Measurements from ENCODE around the gene GJD3. TPM values are rescaled to one million over a fixed set of nuclear protein-coding genes. Genes with fewer than 3 reads are reported as not detected.
A peak's percentile ranks its signal among the peaks of the same experiment; 100 is the strongest.

The GJD3 gene
- total RNA-seq, 4 donors from 2014 or later, result 0.83 to 3.8 TPM; not detected in 2

GRCh38 chr17:40318830-40319391 is 45.6 kb downstream of the GJD3 start:
- H3K4me1 ChIP-seq, result peaks cover 21 to 53% of the 10 kb centered on the region in 2 donors
- H3K9me3 ChIP-seq, result no peaks in the 10 kb centered on the region
- TF ChIP-seq POLR2A (IDR thresholded peaks at IDR 0.05) (no peak), CTCF (IDR thresholded peaks at IDR 0.05) (peak in 3 of 4 experiments; percentile 15 to 35 (median 24))
- intact Hi-C loops (cut with DNase I; ENCODE audit: low total_unique reads), result no loop called here
- H3K27ac ChIP-seq, result peak overlapping the region; percentile 83 to 95
- no peaks in the 10 kb centered on the region for H3K36me3 ChIP-seq
- peak; percentile 41 to 45 for DNase-seq
- H3K27me3 ChIP-seq, result no peaks in the 10 kb centered on the region
- peak overlapping the region; percentile 52 to 94 for H3K4me3 ChIP-seq

GRCh38 chr17:40317880-40318829 is 46.4 kb downstream of the GJD3 start:
- no peaks in the 10 kb centered on the region for H3K9me3 ChIP-seq
- H3K36me3 ChIP-seq, result no peaks in the 10 kb centered on the region
- intact Hi-C loops (cut with DNase I; ENCODE audit: low total_unique reads), result no loop called here
- TF ChIP-seq CTCF (IDR thresholded peaks at IDR 0.05) (peak in 1 of 4 experiments; percentile 4), POLR2A (IDR thresholded peaks at IDR 0.05) (peak; percentile 78 to 90)
- peak overlapping the region; percentile 83 to 95 for H3K27ac ChIP-seq
- H3K4me3 ChIP-seq, result peak overlapping the region; percentile 52 to 94
- peaks cover 17 to 46% of the 10 kb centered on the region in 2 donors for H3K4me1 ChIP-seq
- no peaks in the 10 kb centered on the region for H3K27me3 ChIP-seq
- DNase-seq, result peak; percentile 96 to 97

GRCh38 chr17:40317345-40317873 is 47.1 kb downstream of the GJD3 start:
- intact Hi-C loops (cut with DNase I; ENCODE audit: low total_unique reads), result no loop called here
- peaks cover 12 to 39% of the 10 kb centered on the region in 2 donors for H3K4me1 ChIP-seq

GRCh38 chr17:40316571-40317344 is 47.8 kb downstream of the GJD3 start:
- Histone ChIP-seq H3K4me1 (peaks cover 12 to 39% of the 10 kb centered on the region in 2 donors), H3K4me3 (peak overlapping the region; percentile 52 to 94), H3K27me3 (no peaks in the 10 kb centered on the region), H3K36me3 (no peaks in the 10 kb centered on the region), H3K9me3 (no peaks in the 10 kb centered on the region), H3K27ac (peak overlapping the region; percentile 79 to 95)
- TF ChIP-seq CTCF (IDR thresholded peaks at IDR 0.05) (peak in 3 of 4 experiments; percentile 2 to 9 (median 2)), POLR2A (IDR thresholded peaks at IDR 0.05) (peak; percentile 19 to 58)
- intact Hi-C loops (cut with DNase I; ENCODE audit: low total_unique reads), result no loop called here
- DNase-seq, result peak; percentile 82 to 83

More at GRCh38 chr17:40317345-40317873, 47.1 kb downstream of the GJD3 start:
- Histone ChIP-seq H3K9me3 (no peaks in the 10 kb centered on the region), H3K27ac (peak overlapping the region; percentile 79 to 95), H3K4me3 (peak overlapping the region; percentile 52 to 94), H3K36me3 (no peaks in the 10 kb centered on the region), H3K27me3 (no peaks in the 10 kb centered on the region)
- DNase-seq, result peak; percentile 62 to 72
- no peak for TF ChIP-seq POLR2A (IDR thresholded peaks at IDR 0.05)
- TF ChIP-seq CTCF (IDR thresholded peaks at IDR 0.05), result peak; percentile 33 to 74 (median 39)

Measured in uterus (tissue), 4 donors.